Ureter (tissue), 1 donor: ENCODE results near the gene SURF1. TPM values are rescaled to one million over a fixed set of nuclear protein-coding genes. Genes with fewer than 3 reads are reported as not detected.
"Not testable (repeated sequence)": the region's sequence is repeated elsewhere in the genome, so short reads cannot be mapped to it uniquely, and the experiment has no call there.

Source experiments
- DNase-seq: peaks from one replicate; pipeline ENCODE4 v3.0.0-alpha.2; 2020; ENCODE audit warnings: low spot score
- total RNA-seq: library from RNA; stranded (reverse); gene quantifications from one replicate; pipeline ENCODE4 v1.2.4, GENCODE V29; 2023
- donor health status: DM: yes; HTN: yes; CAD: no.

SURF1 gene
- total RNA-seq, 1 donor from 2014 or later, result 42.2 TPM

- DNase-seq, result no peak
Measured at GRCh38 chr9:133383438-133383837, 27.2 kb upstream of the SURF1 start.

DNA sequence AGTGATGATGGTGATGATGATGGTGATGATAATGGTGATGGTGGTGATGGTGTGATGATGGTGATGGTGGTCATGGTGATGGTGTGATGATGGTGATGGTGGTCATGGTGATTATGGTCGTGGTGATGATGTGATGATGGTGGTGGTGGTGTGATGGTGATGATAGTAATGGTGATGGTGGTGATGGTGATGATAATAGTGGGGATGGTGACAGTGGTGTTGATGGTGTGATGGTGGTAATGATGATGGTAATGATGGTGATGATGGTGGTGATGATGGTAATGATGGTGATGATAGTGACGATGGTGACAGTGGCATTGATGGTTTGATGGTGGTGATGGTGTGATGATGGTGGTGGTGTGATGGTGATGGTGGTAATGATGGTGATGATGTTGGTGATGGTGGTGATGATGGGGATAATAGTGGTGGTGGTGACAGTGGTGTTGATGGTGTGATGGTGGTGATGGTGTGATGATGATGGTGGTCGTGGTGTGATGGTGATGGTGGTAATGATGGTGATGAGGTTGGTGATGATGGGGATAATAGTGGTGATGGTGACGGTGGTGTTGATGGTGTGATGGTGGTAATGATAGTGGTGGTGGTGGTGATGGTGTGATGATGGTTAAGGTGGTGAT lies 26.3 kb upstream of the SURF1 start:
- no peak for DNase-seq

GRCh38 chr9:133380734-133381133 lies 24.4 kb upstream of the SURF1 start:
- no peak for DNase-seq

DNA sequence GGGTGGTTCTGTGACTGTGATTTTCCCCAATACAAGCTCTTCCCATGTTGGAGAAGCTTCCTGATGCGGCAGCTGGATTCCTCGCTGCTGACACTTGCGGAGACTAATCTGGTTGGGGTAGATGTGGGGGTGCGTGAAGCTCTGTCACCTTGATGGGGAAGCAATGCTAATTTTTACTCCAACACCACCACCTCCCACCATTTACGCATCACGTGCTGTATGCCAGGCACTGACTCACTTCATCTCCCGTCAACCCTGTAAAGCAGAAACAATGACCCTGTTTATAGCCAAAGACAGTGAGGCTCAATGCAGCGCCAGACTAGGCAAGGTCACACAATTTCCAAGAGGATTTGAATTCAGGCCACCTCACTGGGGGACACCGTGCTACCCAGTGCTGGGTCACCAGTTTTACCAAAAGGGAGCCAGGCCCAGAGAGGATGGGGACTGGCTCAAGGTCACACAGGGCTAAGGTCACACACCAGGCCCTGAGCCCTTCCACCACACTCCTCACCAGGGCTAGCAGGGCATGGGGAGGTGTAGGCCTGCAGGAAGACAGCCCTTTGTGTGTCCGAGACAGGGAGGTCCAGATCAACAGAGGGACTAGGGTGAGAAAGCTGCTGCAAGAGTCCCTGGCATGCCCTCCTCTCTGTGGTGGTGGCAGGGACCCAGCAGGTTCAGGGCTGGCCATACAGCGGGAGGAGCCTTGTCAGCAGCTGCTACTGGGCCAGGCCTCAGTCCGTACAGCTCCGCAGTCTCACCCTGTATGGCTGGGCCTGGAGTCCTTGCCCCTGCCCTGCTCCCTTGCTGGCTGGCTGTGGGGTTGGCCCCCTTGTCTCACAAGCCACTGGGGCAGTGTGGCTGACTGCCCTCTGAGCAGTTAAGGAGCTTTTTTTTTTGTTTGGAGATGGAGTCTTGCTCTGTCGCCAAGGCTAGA lies 23.1 kb upstream of the SURF1 start:
- no peak for DNase-seq

GRCh38 chr9:133378408-133378962 lies 22.2 kb upstream of the SURF1 start:
- DNase-seq, result no peak

DNA sequence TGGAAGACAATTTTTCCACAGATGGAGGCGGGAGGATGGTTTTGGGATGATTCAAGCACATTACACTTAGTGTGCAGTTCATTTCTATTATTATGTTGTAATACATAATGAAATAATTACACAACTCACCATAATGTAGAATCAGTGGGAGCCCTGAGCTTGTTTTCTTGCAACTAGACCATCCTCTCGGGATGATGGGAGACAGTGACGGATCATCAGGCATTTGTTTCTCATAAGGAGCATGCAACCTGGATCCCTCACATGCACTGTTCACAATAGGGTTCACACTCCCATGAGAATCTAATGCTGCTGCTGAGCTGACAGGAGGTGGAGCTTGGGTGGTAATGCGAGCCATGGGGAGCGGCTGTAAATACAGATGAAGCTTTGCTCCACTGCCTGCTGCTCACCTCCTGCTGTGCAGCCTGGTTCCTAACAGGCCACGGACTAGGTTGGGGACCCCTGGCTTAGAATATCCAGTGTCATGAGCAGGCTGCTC lies 21.5 kb upstream of the SURF1 start:
- no peak for DNase-seq

GRCh38 chr9:133377280-133377679 lies 21.0 kb upstream of the SURF1 start:
- not testable (repeated sequence) for DNase-seq

DNA sequence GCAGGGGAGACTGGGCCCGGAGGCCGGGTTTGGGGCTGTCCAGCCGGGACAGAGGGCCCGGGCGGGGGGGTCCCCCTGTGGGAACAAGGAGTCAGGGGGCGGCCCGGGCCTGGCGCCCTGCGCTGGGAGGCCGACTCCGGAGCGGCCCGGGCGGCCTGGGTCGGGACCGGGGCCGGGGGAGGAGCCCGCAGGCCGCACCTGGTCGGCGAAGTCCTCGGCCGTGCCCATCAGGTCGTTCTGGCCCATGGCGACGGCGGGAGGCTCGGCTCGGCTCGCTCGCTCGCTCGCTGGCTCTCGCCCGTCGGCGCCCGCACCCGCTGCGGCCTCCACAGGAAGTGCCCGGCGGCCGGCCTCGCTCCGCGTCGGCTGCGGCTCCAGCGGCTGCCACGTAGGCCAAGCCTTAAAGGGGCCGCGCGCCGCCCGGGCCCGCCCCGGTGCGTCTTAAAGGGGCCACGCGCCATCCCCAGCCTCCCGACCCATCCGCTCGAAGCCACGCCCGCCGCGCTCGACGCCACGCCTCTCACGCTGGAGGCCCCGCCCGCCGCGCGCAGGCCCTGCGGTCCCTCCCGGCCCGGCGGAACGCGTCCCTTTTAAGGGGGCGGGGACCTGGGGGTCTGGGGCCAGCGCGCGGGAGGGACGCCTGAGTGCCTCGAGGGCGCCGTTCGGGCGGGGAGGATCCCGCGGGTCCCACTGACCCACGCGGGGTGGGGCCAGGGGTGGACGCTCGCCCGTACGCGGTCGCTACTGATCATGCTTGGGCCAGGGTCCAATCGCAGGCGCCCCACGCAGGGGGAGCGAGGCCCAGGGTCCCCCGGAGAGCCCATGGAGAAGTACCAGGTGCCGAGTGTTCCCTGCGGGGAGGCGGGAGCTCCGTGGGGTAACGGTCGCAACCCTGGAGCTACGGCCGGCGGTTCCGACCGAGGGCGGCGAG lies 19.7 kb upstream of the SURF1 start, which contains the start of the genes STKLD1 and SURF4:
STKLD1 (plus strand) TSS at position 643 of the 931 bp plus-strand sequence; CDS start at position 751, 108 bp downstream.
SURF4 (minus strand) TSS at position 337 of the 931 bp plus-strand sequence; CDS start at position 246, 91 bp downstream.
- DNase-seq, result peak; percentile 96

- DNase-seq, result no peak
Measured at GRCh38 chr9:133375116-133375723, 18.9 kb upstream of the SURF1 start.

- DNase-seq, result no peak
Measured at GRCh38 chr9:133374612-133375115, 18.4 kb upstream of the SURF1 start.

GRCh38 chr9:133372144-133372543 lies 15.9 kb upstream of the SURF1 start:
- no peak for DNase-seq

- DNase-seq, result no peak
Measured at GRCh38 chr9:133371261-133371711, 15.0 kb upstream of the SURF1 start.

GRCh38 chr9:133370685-133371084 lies 14.4 kb upstream of the SURF1 start:
- no peak for DNase-seq

GRCh38 chr9:133369933-133370332 lies 13.6 kb upstream of the SURF1 start:
- DNase-seq, result no peak

GRCh38 chr9:133369422-133369821 lies 13.1 kb upstream of the SURF1 start:
- DNase-seq, result no peak

GRCh38 chr9:133368249-133368881 lies 12.1 kb upstream of the SURF1 start:
- no peak for DNase-seq

- DNase-seq, result no peak
Measured at GRCh38 chr9:133367778-133368177, 11.5 kb upstream of the SURF1 start.

GRCh38 chr9:133367221-133367620 lies 10.9 kb upstream of the SURF1 start:
- no peak for DNase-seq

DNA sequence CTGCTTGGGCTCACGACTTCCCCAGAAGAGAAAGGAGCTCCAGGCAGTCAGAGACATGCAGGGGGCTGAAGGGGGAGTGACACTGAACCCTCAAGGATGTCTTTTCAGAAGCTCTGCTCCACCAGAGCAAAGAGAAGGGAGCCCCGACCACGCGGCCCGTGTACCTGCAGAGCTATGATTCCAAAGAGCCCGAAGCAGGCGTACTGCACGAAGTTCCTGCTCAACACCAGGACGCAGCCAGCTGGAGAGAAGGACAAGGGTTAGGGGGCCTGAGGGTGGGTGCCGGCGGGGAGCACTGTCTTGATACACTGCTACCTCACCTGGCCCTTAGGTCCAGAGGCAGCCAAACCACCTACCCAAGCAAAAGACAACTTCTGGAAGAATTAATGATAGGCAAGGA lies 10.1 kb upstream of the SURF1 start:
- no peak for DNase-seq
